GM19468 (cell line): Measurements from ENCODE around the gene RPL13A.

ENCODE experiments used
- ATAC-seq: cut with Tn5 transposase; IDR thresholded peaks from one replicate; pipeline ENCODE4 v1.9.1; 2021; ENCODE audit warnings: mild to moderate bottlenecking, moderate library complexity, moderate number of reproducible peaks; ENCODE audit not compliant: unreplicated experiment; ENCODE audit errors: extremely low read depth

Gene RPL13A

DNA sequence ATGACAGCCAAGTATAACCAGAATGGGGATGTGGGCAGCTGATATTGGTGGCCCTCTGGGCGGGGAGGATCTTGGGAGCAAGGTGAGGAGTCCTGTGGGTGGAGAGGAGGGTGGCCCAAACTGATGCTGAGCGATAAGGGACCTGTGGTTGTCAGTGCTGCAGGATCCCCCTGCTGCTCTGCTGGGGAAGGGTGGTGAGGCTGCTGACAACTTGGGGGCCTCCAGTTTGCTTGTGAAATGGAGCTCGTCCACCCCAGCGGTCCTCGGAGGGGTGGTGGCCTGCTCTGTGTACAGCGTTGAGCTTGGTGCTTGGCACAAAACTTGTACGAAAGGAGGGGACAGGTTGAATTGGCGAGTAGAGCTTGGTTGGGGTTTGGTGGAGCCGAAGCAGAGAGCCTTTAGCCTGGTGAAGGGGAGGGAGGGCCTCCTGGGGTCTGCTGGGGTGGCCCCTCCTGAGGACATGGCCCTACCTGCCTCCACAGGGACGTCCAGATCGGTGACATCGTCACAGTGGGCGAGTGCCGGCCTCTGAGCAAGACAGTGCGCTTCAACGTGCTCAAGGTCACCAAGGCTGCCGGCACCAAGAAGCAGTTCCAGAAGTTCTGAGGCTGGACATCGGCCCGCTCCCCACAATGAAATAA, 11.7 kb downstream of the RPL13A start:
- ATAC-seq, result no peak

DNA sequence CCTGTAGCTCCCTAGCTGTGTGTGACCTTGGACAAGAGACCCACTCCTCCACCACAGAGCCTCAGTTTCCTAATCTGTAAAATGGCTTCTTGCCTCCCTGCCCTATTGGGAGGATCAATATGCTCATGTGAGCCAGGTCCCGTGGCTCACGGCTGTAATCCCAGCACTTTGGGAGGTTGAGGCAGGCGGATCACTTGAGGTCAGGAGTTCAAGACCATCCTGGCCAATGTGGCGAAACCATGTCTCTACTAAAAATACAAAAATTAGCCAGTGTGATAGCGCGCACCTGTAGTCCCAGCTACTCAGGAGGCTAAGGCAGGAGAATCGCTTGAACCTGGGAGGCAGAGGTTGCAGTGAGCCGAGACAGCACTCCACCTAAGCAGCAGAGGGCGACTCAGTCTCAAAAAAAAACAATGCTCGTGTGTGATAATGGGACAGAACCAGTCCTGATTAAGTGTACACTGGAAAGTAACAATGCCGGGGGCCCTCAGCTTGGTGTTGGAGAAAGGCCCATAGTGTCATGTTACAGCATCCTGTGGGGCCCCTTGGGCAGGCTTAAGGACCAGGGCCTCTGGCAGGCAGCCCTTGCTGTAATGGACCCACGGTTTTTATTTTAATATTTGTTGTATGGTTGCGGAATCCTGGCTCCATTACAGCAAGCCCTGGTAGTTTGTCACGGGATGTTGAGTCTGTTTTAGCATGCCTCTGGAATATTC, 15.6 kb downstream of the RPL13A start:
- no peak for ATAC-seq

DNA sequence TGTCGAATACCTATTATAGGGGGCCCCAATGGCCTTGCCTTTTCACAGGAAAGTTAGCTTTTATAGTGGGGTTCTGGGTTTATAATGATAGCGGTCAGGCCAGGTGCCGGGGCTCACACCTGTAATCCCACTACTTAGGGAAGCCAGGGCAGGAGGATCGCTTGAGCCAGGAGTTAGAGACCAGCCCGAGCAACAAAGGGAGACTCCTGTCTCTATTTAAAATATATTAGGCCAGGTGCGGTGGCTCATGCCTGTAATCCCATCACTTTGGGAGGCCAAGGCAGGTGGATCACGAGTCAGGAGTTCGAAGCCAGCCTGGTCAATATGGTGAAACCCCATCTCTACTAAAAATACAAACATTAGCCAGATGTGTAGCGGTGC, 16.2 kb downstream of the RPL13A start:
- no peak for ATAC-seq

DNA sequence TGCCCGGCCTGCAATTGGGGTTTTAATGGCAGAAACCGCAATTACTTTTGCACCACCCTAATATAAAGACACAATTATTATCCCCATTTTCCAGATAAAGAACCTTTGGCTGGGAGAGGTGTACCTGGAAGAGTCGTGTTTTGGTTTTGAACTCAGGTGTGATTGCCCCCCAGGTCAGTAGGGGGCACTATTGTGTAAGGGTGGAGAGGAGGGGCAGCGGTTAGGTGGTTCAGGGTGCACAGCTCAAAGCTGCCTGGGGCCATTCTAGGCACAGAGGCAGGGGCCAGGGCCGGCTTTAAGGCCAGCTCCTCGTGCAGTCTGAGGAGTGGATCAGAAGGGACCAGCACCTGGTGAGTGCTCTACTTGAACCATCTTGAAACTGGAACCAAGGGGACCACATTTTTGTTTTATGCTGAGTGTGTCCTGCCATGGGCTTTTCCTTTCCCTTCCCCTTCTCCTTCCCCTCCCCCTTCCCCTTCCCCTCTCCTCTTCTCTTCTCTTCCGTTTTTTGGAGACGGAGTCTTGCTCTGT, 19.2 kb downstream of the RPL13A start:
- no peak for ATAC-seq

DNA sequence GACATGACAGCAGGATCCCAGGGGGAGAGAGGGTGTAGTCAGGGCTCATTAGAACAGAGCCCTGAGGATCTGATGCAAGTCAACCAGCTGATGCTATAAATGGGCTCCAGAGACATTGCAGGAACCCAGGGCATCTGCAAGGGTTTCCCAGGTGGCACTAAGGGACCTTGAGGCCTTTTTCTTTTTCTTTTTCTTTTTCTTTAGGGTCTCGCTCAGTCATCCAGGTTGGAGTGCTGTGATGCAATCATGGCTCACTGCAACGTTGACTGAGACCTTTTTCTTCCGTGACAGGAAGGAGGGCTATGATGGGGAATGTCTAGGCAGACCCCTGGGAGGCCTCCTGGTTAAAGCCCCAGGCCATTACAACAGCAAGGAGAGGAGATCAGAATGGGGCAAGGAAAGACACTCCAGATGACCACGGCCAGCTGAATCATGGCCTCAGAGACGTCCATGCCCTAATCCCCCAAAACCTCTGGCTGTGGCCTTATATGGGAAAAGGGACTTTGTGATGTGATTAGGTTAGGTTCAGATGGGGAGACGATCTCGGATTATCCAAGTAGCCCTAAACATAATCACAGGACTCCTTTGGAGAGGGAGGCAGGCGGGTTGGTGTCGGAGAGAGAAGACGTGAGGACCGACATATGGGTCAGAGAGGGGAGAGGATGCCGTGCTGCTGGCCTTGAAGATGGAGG, 20.5 kb downstream of the RPL13A start:
- ATAC-seq, result no peak

DNA sequence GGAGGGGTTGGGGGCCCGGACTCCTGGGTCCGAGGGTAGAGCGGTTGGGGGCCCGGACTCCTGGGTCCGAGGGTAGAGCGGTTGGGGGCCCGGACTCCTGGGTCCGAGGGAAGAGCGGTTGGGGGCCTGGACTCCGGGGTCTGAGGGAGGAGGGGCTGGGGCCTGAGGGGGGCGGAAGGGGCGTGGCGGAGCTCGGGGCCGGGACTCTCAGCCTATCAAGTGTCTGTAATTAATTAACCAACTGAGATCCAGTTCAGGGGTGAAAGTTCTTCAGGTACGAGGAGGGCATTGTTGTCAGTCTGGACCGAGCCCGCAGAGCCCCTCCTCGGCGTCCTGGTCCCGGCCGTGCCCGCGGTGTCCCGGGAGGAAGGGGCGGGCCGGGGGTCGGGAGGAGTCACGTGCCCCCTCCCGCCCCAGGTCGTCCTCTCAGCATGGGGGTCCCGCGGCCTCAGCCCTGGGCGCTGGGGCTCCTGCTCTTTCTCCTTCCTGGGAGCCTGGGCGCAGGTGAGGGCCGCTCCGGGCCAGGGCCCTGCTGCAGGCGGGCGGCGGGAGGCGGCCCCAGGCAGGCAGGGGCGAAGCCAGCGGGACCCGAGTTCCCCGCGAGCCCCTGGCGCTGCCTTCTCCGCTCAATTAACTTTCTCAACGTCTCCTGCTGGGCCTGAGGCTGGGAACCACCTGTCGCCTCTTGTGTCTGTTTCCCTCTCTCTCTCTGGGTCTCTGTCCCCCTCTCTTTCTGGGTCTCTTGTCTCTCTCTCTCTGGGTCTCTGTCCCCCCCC, 25.8 kb downstream of the RPL13A start:
- no peak for ATAC-seq

DNA sequence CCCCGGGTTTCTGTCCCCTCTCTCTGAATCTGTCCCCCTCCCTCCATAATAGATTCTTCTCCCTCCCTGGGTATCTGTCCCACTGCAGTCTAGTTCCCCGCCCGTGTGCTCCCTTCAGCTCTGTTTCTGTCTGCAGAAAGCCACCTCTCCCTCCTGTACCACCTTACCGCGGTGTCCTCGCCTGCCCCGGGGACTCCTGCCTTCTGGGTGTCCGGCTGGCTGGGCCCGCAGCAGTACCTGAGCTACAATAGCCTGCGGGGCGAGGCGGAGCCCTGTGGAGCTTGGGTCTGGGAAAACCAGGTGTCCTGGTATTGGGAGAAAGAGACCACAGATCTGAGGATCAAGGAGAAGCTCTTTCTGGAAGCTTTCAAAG, 26.3 kb downstream of the RPL13A start:
- no peak for ATAC-seq

DNA sequence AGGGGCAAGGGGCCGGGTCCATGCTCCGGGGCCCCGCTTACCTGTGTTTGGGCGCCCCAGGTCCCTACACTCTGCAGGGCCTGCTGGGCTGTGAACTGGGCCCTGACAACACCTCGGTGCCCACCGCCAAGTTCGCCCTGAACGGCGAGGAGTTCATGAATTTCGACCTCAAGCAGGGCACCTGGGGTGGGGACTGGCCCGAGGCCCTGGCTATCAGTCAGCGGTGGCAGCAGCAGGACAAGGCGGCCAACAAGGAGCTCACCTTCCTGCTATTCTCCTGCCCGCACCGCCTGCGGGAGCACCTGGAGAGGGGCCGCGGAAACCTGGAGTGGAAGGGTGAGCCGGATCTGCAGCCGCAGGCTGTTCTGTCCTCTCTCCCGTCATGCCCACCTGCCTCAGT, 26.7 kb downstream of the RPL13A start:
- ATAC-seq, result no peak

DNA sequence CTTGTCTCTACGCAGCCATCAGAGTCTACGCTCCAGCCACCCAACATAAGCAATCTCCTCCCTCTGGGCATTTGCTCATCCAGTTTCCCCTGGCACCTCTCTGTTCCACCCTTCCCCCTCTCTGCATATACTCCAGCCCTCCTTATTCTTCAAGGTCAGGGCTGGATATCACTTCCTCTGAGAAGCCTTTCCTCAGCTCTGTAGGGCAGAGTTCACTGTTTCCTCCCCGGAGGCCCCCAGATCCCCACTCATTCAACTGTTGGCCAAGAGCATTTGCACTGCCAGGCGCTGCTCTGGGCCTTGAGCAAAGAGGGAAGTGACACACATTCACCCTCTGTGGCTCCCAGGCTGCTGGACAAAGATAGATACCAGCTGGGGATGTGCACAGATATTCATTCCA, 28.4 kb downstream of the RPL13A start:
- no peak for ATAC-seq

DNA sequence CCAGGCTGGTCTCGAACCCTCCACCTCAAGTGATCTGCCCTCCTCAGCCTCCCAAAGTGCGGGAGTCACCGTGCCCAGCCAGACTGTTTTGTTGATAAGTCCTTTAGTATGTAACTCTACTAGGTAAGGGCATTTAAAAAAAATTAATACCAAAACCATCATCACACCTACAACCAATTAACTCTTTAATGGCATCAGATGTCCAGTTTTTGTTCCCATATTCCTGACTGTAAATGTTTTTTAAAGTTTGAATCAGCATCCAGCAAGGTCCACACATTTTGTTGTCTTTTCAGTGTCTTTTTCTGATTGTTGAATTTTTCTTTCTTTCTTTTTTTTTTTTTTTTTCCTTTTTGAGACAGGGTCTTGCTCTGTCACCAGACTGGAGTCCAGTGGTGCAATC, 30.6 kb downstream of the RPL13A start:
- ATAC-seq, result no peak

DNA sequence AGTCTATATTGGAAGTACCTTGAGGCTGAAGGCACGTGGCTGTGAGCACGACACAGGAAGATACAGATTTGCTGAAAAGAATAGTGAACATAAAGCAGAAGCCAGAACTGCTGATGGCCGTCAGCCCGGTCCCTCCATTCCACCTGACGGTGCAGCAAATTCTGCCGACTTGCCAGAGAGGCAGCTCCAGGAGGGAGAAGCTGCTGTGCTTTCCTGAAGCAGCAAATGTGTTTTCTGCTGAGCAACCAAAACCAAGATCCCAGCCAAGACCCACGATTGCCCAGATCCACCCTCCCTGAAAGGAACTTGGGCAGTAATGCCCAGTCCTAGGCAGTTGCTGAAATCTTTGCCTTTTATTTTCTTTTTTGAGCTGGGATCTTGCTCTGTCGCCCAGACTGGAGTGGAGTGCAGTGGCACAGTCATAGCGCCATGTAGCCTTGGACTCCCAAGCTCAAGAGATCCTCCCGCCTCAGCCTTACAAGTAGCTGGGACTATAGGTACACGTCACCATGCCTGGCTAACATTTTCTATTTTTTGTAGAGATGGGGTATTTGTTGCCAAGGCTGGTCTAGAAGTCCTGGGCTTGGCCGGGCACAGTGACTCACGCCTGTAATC, 33.4 kb downstream of the RPL13A start:
- ATAC-seq, result no peak

DNA sequence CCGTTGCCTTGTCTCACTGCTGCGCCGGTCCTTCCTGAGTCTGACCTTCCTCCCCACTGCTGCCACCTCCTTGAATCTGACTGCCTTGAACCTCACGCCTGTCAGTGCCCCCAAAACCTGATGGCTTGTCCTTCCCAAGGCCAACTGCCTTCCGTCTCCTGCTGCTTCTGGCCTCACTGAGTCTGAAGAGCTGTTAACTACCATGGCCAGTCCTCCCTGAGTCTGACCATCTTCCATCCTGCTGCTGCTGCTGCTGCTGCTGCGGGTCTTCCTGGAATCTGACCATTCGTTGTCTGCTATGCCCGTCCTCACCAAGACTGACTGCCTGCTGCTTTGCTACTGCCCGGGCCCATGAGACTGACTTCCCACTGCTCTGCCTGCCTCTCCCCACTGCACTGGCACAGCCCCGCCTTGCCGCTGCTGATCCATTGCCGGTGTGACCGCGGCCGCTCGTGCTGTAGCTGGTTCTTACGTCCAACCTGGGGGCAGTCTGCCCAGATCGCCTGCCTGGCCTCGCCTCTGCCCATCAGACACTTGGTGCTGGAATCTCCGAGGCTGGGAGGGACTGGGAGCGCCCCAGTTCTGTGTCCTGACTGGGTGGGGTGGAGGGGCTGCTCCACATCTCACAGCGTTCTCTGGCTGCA, 37.5 kb downstream of the RPL13A start:
- ATAC-seq, result no peak

DNA sequence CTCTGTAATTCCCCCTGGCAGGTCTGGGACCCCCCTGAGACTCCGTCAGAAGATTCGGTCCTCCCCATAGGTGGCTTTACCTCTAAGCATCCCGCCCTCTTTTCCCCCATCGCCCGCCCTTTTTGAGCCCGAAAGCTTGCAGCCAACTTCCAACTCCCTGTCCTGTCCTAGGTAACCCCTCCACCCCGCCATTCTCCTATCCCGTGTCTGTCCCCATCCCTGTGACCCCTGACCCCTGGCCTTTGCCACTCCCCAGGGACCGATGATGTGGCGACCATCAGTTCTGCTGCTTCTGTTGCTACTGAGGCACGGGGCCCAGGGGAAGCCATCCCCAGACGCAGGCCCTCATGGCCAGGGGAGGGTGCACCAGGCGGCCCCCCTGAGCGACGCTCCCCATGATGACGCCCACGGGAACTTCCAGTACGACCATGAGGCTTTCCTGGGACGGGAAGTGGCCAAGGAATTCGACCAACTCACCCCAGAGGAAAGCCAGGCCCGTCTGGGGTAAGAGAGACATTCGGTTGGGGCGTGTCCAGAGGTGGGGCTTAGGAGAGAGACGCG, 40.9 kb downstream of the RPL13A start:
- no peak for ATAC-seq

DNA sequence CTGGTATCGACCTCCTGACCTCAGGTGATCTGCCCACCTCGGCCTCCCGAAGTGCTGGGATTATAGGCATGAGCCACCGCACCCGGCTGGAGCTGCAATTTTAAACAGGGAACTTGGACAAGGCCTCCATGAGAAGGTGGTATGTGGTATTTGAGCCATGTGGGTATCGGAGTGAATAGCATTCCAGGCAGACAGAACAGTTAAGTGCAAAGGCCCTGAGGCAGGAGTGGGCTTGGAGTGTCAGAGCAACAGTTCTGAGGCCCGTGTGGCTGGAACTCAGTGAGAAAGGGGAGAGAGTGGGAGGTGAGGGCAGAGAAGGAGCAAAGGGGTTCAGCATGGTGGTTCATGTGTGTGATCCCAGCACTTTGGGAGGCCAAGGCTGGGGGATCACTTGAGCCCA, 43.3 kb downstream of the RPL13A start:
- ATAC-seq, result no peak

DNA sequence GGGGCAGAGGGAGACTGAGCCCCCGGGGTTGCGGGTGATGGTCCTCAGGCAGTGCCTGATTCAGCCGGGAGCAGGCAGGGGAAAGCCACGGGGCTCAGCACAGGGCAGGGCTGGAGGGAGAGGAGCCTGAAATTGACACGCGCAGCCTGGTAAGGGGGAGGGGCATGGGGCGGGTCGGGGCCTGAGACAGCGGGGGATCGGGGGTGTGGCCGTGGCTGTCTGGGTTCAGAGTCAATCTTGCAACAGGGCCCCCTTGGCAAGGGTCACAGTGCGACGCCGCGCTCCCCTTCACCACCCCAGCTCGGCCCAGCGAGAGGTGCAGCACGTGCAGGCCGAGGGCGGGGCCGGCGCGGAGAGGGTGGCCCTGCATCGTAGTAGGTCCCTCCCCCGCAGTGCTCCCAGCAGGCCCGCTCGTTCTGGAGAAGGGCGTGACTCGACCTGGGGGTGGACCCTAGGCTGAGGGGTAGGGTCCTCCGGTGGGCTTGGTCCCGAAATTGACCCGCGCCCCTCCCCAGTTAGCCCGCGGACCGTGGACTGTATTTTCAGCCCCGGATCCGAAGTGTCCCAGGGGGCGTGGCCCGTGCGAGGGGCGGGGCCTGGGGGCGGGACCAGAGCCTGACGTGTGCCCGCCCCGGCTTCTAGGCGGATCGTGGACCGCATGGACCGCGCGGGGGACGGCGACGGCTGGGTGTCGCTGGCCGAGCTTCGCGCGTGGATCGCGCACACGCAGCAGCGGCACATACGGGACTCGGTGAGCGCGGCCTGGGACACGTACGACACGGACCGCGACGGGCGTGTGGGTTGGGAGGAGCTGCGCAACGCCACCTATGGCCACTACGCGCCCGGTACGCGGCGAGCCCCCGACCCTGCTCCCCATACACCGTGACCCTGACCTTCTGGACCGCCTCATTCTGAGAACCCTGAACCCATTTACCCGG, 46.4 kb downstream of the RPL13A start:
- ATAC-seq, result no peak

DNA sequence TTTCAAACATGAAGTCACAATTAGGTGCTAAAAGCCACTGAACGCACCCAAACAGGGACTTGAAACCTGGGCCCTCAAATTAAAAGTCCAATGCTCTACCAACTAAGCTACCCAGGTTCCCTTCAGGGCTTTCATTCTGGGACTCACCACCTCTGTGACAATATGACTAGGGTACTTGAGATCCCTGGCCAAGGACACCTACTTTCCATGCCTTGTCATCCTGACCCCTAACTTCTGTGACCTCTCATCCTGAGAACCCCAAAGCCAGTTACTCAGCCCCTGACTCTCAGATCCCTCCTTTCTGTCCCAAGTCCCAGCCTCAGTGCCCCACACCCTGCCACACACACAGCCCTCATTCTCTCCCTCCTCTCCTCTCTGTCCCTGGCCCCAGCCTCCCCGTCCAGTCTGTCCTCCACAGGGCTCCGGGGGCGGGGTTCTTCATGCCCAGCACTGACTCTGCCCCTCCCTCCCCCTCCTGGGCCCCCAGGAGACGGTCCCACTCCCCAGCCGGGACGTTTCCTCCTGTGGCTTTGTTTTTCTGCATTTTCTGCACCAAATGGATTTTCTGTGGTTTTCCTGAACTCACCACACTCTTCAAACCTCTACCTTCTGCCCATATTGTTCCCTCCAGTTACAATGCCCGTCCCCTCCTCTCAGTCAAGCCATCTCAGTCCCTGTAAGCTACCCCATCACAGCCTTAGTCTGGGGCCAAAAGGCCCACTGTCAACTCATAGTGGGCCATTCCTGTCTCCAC, 47.4 kb downstream of the RPL13A start:
- ATAC-seq, result no peak

DNA sequence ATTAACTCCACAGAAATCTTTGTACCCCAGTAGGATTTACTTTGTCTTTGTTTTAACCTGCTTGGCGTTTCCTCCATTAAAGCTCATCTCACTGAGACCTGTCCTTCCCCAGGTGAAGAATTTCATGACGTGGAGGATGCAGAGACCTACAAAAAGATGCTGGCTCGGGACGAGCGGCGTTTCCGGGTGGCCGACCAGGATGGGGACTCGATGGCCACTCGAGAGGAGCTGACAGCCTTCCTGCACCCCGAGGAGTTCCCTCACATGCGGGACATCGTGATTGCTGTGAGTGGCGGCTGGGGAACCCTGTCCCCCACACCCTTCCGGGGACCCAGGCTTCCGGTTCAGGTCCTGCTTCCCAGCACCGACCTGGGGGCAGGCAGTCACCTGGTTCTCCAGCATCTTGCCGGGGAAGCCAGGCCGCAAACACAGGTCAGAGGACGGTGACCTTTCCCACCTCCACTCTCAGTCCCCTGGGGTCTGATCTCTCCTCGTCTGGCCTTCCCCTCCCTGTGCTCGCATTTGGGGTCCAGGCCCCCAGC, 49.6 kb downstream of the RPL13A start:
- ATAC-seq, result no peak
